ENCODE measurements around the gene DGKD. TPM values are rescaled to one million over a fixed set of nuclear protein-coding genes. Genes with fewer than 3 reads are reported as not detected.

Gene DGKD
- 25.2 TPM for polyA plus RNA-seq (2012; ENCODE audit: insufficient read length, low read depth)

GRCh38 chr2:233353769-233354499, at the start of gene DGKD:
TSS of gene DGKD (plus strand) at chr2:233354494. CDS start at chr2:233354519, 25 bp downstream.
- TF ChIP-seq FOXP2 (optimal IDR thresholded peaks at IDR 0.05; ENCODE audit: borderline replicate concordance, extremely low read depth, extremely low read length, insufficient read depth): peak; percentile 13
- no peak for TF ChIP-seq TAF1 (IDR thresholded peaks at IDR 0.05; ENCODE audit: borderline replicate concordance, insufficient read depth, low read length)
- no peak for TF ChIP-seq POLR2AphosphoS5 (IDR thresholded peaks at IDR 0.05; ENCODE audit: low read depth, low read length)
- TF ChIP-seq SIN3A (IDR thresholded peaks at IDR 0.05; ENCODE audit: borderline replicate concordance, insufficient read depth, low read length): no peak

GRCh38 chr2:233307565-233307964, 46.7 kb upstream of the DGKD start, which contains the start of gene SAG:
TSS of gene SAG (plus strand) at chr2:233307816. CDS start at chr2:233309190, 1,374 bp downstream.
- TF ChIP-seq TAF1 (IDR thresholded peaks at IDR 0.05; ENCODE audit: borderline replicate concordance, insufficient read depth, low read length) (no peak), REST (IDR thresholded peaks at IDR 0.05; ENCODE audit: insufficient read depth in 1 of 2, low read depth in 2 of 2, low read length in 2 of 2) (no peak), SIN3A (IDR thresholded peaks at IDR 0.05; ENCODE audit: borderline replicate concordance, insufficient read depth, low read length) (no peak), FOXP2 (optimal IDR thresholded peaks at IDR 0.05; ENCODE audit: borderline replicate concordance, extremely low read depth, extremely low read length, insufficient read depth) (no peak), POLR2AphosphoS5 (IDR thresholded peaks at IDR 0.05; ENCODE audit: low read depth, low read length) (no peak)

GRCh38 chr2:233311241-233311926, 42.9 kb upstream of the DGKD start:
- TF ChIP-seq REST (IDR thresholded peaks at IDR 0.05; ENCODE audit: insufficient read depth in 1 of 2, low read depth in 2 of 2, low read length in 2 of 2): no peak
- no peak for TF ChIP-seq FOXP2 (optimal IDR thresholded peaks at IDR 0.05; ENCODE audit: borderline replicate concordance, extremely low read depth, extremely low read length, insufficient read depth)
- no peak for TF ChIP-seq POLR2AphosphoS5 (IDR thresholded peaks at IDR 0.05; ENCODE audit: low read depth, low read length)
- TF ChIP-seq SIN3A (IDR thresholded peaks at IDR 0.05; ENCODE audit: borderline replicate concordance, insufficient read depth, low read length): no peak
- TF ChIP-seq TAF1 (IDR thresholded peaks at IDR 0.05; ENCODE audit: borderline replicate concordance, insufficient read depth, low read length): no peak

GRCh38 chr2:233312874-233313273, 41.4 kb upstream of the DGKD start:
- TF ChIP-seq SIN3A (IDR thresholded peaks at IDR 0.05; ENCODE audit: borderline replicate concordance, insufficient read depth, low read length): no peak
- TF ChIP-seq FOXP2 (optimal IDR thresholded peaks at IDR 0.05; ENCODE audit: borderline replicate concordance, extremely low read depth, extremely low read length, insufficient read depth): no peak
- TF ChIP-seq REST (IDR thresholded peaks at IDR 0.05; ENCODE audit: insufficient read depth in 1 of 2, low read depth in 2 of 2, low read length in 2 of 2): no peak
- TF ChIP-seq POLR2AphosphoS5 (IDR thresholded peaks at IDR 0.05; ENCODE audit: low read depth, low read length): no peak

- TF ChIP-seq REST (IDR thresholded peaks at IDR 0.05; ENCODE audit: insufficient read depth in 1 of 2, low read depth in 2 of 2, low read length in 2 of 2): no peak
- TF ChIP-seq TAF1 (IDR thresholded peaks at IDR 0.05; ENCODE audit: borderline replicate concordance, insufficient read depth, low read length): no peak
- no peak for TF ChIP-seq POLR2AphosphoS5 (IDR thresholded peaks at IDR 0.05; ENCODE audit: low read depth, low read length)
- TF ChIP-seq SIN3A (IDR thresholded peaks at IDR 0.05; ENCODE audit: borderline replicate concordance, insufficient read depth, low read length): no peak
- TF ChIP-seq FOXP2 (optimal IDR thresholded peaks at IDR 0.05; ENCODE audit: borderline replicate concordance, extremely low read depth, extremely low read length, insufficient read depth): no peak
Observed at GRCh38 chr2:233314180-233314925, 39.9 kb upstream of the DGKD start.
